Effector CD8-positive, alpha-beta T cell (primary cell): Measurements from ENCODE around the gene SPINT3.
"Not testable (repeated sequence)": the region's sequence is repeated elsewhere in the genome, so short reads cannot be mapped to it uniquely, and the experiment has no call there.

ENCODE experiments used
- DNase-seq: peaks from one replicate; lab custom pipeline; 2025; lab: John Stamatoyannopoulos, UW

Gene SPINT3

GRCh38 chr20:45502561-45502960 is 12.9 kb downstream of the SPINT3 start:
- no peak for DNase-seq

GRCh38 chr20:45501600-45501999 is 13.8 kb downstream of the SPINT3 start:
- DNase-seq: no peak

GRCh38 chr20:45500022-45500421 is 15.4 kb downstream of the SPINT3 start:
- DNase-seq: no peak

GRCh38 chr20:45497971-45498494 is 17.4 kb downstream of the SPINT3 start:
- no peak for DNase-seq

- DNase-seq: no peak
Observed at GRCh38 chr20:45496166-45496565, 19.3 kb downstream of the SPINT3 start.

- no peak for DNase-seq
Observed at GRCh38 chr20:45495501-45495941, 19.9 kb downstream of the SPINT3 start.

- DNase-seq: no peak
Observed at GRCh38 chr20:45489083-45489531, 26.3 kb downstream of the SPINT3 start.

GRCh38 chr20:45487231-45487635 is 28.2 kb downstream of the SPINT3 start:
- DNase-seq: no peak

- DNase-seq: no peak
Observed at GRCh38 chr20:45485388-45485787, 30.0 kb downstream of the SPINT3 start.

GRCh38 chr20:45484676-45485075 is 30.7 kb downstream of the SPINT3 start:
- DNase-seq: no peak

- DNase-seq: no peak
Observed at GRCh38 chr20:45479822-45480221, 35.6 kb downstream of the SPINT3 start.

GRCh38 chr20:45477530-45478148 is 37.8 kb downstream of the SPINT3 start:
- DNase-seq: not testable (repeated sequence)

- DNase-seq: not testable (repeated sequence)
Observed at GRCh38 chr20:45472286-45472685, 43.1 kb downstream of the SPINT3 start.

- no peak for DNase-seq
Observed at GRCh38 chr20:45470937-45471336, 44.5 kb downstream of the SPINT3 start.

GRCh38 chr20:45470262-45470931 is 45.0 kb downstream of the SPINT3 start:
- no peak for DNase-seq

GRCh38 chr20:45469336-45470261 is 45.8 kb downstream of the SPINT3 start, which contains the start of gene WFDC2:
TSS of gene WFDC2 (plus strand) at chr20:45469753. CDS start at chr20:45469782, 29 bp downstream.
- no peak for DNase-seq

- DNase-seq: no peak
Observed at GRCh38 chr20:45467861-45468260, 47.6 kb downstream of the SPINT3 start.

GRCh38 chr20:45467172-45467571 is 48.2 kb downstream of the SPINT3 start:
- DNase-seq: no peak

GRCh38 chr20:45465491-45466266 is 49.7 kb downstream of the SPINT3 start:
- no peak for DNase-seq

GRCh38 chr20:45463709-45464108 is 51.7 kb downstream of the SPINT3 start:
- DNase-seq: no peak
